ENCODE results near the gene VNN1. TPM values are rescaled to one million over a fixed set of nuclear protein-coding genes. Genes with fewer than 3 reads are reported as not detected.

The VNN1 gene
- total RNA-seq, 1 experiment from 2014 or later, result not detected

DNA sequence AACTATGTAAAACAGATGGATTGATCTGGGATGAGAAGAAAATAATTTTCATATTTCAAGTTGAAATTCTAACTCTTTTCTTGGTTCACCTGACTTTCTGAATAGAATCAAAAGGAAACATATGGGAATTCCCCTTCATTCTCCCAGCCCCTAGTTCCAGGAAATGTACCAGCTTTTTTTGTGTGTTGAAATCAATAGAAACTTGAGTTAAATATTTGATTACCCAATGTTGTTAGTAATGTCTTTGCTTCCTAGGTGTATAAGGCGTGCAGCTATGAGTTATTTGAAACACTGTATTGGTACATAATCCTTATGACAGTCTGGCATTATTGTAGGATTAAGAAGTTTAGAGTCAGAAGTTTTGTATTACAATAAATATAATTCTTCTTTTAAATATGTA, 22.4 kb upstream of the VNN1 start:
- CTCF ChIA-PET, result no interaction called here
- RAD21 ChIA-PET (ENCODE audit: low non-redundant PET in 1 of 2, low total read pairs in 2 of 2, uncharacterized antibody in 2 of 2, unreplicated experiment in 2 of 2), result no interaction called here
- BruUV-seq (replicated peaks), result no TSS peak
- Histone ChIP-seq H3K27ac (ENCODE audit: low read depth, low read length) (no peak overlapping the region), H2AFZ (ENCODE audit: low read depth, low read length, poor library complexity, severe bottlenecking) (no peak overlapping the region), H3K36me3 (ENCODE audit: control insufficient read depth in 1 of 2, insufficient read depth in 2 of 2, low read length in 2 of 2) (no peaks in the 10 kb centered on the region), H3K4me1 (ENCODE audit: control insufficient read depth in 1 of 2, insufficient read depth in 2 of 2, low read length in 2 of 2) (no peaks in the 10 kb centered on the region), H3K79me2 (ENCODE audit: insufficient read depth, low read length) (no peaks in the 10 kb centered on the region), H3K9me3 (ENCODE audit: control insufficient read depth in 1 of 2, insufficient read depth in 1 of 2, low read depth in 1 of 2, low read length in 2 of 2) (no peaks in the 10 kb centered on the region), H3K9me2 (ENCODE audit: insufficient read depth) (no peaks in the 10 kb centered on the region), H3K4me2 (ENCODE audit: low read length) (no peak overlapping the region), H3K27me3 (ENCODE audit: insufficient read depth, low read length) (no peaks in the 10 kb centered on the region), H4K20me1 (ENCODE audit: insufficient read depth) (no peaks in the 10 kb centered on the region), H3K4me3 (replicated peaks in 1 of 2; ENCODE audit: low read depth in 1 of 2, low read length in 2 of 2) (no peak overlapping the region), H3K9ac (ENCODE audit: low read length) (no peak overlapping the region)
- ATAC-seq (no peak), DNase-seq (ENCODE audit: low read depth, low spot score) (no peak)
- intact Hi-C loops (cut with micrococcal nuclease), result no loop called here
- TF ChIP-seq, protein P1, sequence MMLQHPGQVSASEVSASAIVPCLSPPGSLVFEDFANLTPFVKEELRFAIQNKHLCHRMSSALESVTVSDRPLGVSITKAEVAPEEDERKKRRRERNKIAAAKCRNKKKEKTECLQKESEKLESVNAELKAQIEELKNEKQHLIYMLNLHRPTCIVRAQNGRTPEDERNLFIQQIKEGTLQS (IDR thresholded peaks at IDR 0.05), result no peak
- TF ChIP-seq ZNF274 (IDR thresholded peaks at IDR 0.05; ENCODE audit: low read depth, low read length) (no peak), EZH2phosphoT487 (IDR thresholded peaks at IDR 0.05; ENCODE audit: borderline replicate concordance) (no peak), CBX3 (IDR thresholded peaks at IDR 0.05; ENCODE audit: low read depth) (no peak), RAD21 (IDR thresholded peaks at IDR 0.05; ENCODE audit: low read depth) (no peak), POLR2A (IDR thresholded peaks at IDR 0.05; ENCODE audit: borderline replicate concordance, extremely low read depth, insufficient read depth, insufficient read length) (no peak), POLR2AphosphoS5 (IDR thresholded peaks at IDR 0.05; ENCODE audit: low read depth, low read length) (no peak), SP1 (IDR thresholded peaks at IDR 0.05; ENCODE audit: low read depth) (no peak), ELF1 (IDR thresholded peaks at IDR 0.05; ENCODE audit: borderline replicate concordance, low read depth) (no peak), TCF7L2 (IDR thresholded peaks at IDR 0.05; ENCODE audit: borderline replicate concordance, extremely low read depth, insufficient read depth, insufficient read length) (no peak)
- TF ChIP-seq, protein P2, sequence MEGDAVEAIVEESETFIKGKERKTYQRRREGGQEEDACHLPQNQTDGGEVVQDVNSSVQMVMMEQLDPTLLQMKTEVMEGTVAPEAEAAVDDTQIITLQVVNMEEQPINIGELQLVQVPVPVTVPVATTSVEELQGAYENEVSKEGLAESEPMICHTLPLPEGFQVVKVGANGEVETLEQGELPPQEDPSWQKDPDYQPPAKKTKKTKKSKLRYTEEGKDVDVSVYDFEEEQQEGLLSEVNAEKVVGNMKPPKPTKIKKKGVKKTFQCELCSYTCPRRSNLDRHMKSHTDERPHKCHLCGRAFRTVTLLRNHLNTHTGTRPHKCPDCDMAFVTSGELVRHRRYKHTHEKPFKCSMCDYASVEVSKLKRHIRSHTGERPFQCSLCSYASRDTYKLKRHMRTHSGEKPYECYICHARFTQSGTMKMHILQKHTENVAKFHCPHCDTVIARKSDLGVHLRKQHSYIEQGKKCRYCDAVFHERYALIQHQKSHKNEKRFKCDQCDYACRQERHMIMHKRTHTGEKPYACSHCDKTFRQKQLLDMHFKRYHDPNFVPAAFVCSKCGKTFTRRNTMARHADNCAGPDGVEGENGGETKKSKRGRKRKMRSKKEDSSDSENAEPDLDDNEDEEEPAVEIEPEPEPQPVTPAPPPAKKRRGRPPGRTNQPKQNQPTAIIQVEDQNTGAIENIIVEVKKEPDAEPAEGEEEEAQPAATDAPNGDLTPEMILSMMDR (IDR thresholded peaks at IDR 0.05 in 2 of 3, conservative IDR thresholded peaks at IDR 0.05 in 1 of 3; ENCODE audit: borderline replicate concordance in 1 of 3, insufficient read depth in 1 of 3, low read depth in 2 of 3, low read length in 2 of 3), result no peak
- TF ChIP-seq, protein P3, sequence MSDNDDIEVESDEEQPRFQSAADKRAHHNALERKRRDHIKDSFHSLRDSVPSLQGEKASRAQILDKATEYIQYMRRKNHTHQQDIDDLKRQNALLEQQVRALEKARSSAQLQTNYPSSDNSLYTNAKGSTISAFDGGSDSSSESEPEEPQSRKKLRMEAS (IDR thresholded peaks at IDR 0.05), result no peak
- POLR2A ChIA-PET, result no interaction called here

All from HCT116 (cell line).